DMS114 treated with DMSO at 0.1 percent for 48 hours (cell line): Measurements from ENCODE around the gene RENBP.

Experiments
- DNase-seq: peaks from one replicate; lab custom pipeline; 2025; ENCODE audit not compliant: unreplicated experiment; lab: John Stamatoyannopoulos, UW

RENBP gene

DNA sequence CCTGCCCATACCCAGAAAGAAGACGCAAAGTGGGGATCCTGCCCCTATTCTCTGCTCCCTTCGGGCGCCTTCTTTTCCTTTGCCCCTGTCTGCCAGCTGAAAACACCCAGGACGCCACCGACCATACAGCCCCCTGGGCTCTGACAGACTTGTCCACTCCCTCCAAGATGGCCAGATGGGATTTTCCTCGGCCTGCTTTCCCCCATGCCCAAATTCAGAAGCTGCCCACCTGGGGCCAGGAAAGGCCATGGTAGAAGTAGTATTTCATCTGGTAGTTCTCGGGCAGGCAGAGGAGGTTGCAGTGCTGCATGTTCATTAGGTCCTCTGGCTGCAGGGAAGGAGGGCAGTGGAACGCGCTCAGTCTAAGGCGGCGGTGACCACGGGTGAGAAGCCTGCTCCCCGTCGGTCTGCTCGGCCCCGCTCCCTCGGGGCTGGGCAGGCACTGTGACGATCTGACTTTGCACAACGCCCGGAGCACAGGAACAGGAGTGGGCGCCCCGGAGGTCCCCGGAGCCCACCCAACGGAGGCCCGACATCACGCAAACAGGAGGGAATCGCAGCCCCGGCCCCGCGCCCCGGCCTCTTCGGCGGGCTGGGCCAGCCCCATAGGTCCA, 10.2 kb downstream of the RENBP start:
- no peak for DNase-seq

DNA sequence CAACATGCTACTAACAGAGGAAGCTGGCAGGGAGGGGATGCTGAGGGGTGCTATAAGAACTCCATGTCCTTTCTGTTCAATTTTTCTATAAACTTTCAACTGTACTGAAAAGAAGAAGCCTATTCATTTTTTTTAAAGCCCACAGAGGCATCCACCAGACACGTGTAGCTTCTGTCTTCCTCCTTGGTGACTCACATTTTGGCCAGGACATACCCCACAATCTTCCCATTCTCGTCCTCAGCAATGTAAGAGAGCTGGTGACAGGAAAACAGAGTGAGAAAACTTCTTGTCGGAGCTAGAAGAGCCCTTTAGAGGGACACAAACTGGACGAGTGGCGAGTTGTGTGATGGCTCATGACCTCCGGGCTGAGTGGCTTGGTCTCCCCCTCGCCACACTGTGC, 10.7 kb downstream of the RENBP start:
- DNase-seq, result no peak

DNA sequence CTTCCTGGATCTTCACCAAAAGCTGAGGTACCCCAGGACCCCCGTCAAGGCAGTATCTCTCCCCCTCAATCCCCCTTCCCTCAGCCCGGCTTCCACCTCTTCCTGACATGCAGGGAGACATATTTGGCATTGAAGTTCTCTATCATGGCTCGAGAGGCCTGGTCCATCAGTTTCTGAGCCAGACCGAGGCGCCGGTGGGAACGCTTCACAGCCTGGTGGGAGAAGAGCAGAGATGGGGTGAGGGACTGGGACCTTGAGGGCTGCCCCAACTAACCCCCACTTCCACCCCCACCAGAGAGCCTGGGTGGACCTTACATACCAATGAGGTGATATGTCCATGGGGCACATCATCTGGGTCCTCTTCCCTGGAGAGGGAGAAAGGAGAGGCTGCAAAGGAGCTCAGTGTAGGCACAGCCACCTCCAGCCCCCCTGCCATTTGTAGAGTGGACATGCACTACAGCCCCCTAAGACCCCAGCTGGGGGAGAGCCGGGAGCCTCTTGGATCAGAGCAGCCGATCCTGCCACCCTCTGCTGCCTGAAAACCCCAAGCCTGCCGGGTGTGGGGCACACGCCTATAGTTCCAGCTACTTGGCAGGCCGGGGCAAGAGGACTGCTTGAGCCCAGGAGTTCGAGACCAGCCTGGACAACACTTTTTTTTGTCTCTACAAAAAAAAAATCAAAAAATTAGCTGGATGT, 12.1 kb downstream of the RENBP start:
- no peak for DNase-seq

DNA sequence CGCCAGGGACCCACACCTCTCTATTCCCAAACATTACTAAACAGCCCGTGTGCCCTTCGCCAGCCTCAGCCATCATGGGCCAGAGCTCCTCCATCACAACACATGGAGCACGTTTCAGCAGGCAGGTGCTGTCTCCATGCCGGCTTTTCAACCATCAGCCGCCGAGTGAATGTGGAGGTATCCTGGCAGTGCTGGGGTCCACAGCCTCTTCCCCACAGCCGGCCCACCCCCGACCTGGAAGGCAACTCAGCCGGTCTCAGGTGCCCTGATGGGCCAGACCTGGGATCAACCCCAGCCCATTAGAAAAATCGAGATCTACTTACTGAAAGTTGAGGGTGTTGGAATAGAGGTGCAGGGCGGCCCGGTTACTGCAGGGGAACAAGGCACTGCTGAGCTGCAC, 12.7 kb downstream of the RENBP start:
- DNase-seq, result no peak

DNA sequence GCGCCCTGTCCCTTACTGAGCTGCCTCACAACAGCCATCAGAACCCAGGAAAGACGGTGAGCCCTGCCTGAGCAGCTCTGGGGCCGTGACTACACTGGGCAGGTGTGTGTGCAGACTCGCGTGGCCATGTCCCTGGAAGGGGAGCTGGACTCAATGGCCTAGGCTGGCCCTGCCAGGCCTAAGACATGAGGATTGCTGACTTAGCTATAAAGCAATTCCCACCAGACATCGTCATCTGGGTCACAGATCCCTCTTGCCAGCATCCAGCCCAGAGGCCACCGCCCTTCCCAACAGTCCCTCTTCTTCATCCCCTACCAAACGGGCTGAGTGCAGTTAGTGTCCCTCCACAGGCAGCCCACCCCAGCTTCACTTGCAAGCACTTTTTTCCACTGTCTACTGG, 13.3 kb downstream of the RENBP start:
- no peak for DNase-seq

DNA sequence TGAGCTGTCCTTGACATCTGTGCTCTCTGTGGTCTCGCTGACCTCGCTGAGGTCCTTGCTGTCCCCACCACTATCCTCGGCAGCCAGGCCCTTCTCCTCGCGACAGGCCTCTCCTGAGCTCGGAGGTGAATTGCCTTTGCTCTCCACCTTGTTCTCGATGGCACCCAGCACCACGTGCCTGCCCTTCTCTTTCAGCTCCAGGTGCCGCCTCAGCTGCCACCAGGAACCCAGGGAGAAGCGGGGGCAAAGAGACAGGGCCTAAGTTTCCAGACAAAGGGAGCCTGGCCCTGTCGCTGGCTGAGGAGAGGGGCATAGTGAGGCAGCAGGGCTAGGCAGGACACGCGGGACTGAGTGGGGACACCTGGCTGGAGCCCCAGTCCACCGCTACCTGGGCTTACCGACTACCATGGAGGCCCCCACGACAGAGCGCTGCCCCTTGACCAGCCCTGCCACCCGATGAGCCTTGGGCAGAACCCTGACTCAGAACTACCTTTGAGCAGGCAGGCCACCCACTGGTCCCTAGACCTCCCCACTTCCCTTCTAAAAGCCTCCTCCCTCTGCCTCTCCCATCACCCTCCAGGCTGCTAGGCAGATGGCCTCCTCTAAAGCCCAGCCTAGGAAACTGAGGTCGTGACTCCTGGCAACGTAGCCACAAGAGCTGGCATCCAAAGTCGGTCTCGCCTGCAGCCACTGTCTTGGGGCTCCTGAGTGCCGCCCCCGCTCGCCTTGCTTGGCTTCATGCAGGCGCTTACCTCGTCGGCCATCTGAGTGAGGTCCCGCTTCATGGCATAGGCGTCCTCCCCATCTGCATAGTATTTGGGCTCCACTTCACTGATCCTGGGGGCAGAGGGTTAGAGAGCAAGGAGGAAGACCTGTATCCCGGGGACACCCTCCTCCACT, 14.2 kb downstream of the RENBP start:
- no peak for DNase-seq

DNA sequence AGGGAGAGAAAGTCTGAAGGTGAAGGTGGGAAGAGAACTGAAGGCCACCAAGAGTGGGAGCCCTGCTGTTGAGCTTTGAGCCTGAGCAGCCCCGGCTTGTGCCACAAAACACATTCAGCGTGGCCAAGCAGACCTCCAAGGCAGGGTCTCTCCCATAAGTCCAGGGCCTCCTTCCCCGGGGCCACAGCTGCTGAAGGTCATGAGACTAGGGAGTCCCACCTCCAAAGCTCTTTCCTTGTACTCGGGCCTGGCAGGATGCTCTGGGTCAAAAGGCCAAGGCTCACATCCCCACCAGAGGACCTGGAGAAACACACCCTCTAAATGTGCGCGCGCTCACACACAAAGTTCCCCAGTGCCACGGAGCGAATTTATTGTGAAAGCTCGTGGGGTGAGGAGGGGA, 14.9 kb downstream of the RENBP start:
- DNase-seq, result no peak

DNA sequence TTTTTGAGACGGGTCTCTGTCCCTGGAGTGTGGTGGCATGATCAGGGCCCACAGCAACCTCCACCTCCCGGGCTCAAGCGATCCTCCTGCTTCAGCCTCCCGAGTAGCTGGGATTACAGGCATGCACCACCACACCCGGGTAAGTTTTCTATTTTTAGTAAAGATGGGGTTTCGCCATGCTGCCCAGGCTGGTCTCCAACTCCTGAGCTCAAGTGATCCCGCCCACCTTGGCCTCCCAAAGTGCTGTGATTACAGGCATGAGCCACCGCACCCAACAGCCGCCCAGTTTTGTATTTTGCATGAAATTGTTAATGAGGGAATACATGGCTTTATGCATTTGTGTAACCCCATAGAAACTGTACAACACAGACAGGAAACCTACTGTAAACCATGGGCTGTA, 15.6 kb downstream of the RENBP start:
- no peak for DNase-seq

DNA sequence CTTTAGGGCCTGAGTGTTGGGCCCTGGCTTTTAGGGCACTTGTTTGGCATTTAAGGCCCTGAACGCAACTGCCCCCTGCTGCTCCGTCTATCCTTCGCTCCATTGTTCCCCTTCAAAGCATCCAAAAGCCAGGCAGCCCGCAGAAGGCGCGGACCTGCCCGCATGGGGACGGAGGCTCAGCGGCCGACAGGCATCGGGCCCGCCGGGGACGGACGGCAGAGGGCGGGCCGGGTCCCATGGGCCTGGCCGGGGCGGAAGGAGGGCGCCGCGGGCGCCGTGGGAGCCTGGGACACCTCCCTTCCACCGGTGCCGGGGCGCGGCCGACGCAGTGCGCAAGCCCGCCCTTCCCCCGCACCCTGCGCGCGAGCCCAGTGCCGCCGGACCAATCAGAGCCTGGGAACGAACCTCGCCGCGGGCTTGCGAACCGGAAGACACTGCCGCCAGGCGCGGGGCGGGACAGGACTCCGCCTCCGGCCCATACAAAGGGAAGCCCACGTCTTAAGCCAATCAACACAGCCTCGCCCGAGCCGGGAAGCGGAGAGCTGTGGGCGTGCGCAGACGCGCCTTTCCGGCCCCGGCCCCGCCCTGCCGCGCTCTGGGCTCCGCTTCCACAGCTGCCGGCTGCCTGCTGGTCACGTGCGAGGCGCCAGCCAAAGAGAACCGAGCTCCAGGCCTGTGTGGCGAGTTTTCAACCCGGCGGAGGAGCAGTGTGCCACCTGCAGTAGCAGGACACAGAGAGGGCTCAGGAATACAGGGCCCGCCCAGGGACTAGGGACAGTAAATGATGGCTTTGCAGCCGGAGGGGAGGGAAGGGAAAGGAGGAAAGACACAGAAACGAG, 16.3 kb downstream of the RENBP start:
- DNase-seq, result peak; percentile 84

DNA sequence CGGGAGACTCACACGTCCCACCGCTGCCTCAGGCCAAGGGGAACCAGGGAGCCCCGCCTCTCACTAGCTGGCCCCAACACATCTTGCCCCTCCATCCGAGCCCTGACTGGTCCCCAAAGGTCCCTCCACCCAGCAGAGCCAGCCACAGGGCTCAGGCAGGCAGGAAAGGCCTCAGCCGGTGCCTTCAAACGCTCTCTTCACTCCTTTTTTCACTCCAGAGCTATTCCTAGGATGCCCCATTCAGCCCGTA, 16.8 kb downstream of the RENBP start:
- no peak for DNase-seq

DNA sequence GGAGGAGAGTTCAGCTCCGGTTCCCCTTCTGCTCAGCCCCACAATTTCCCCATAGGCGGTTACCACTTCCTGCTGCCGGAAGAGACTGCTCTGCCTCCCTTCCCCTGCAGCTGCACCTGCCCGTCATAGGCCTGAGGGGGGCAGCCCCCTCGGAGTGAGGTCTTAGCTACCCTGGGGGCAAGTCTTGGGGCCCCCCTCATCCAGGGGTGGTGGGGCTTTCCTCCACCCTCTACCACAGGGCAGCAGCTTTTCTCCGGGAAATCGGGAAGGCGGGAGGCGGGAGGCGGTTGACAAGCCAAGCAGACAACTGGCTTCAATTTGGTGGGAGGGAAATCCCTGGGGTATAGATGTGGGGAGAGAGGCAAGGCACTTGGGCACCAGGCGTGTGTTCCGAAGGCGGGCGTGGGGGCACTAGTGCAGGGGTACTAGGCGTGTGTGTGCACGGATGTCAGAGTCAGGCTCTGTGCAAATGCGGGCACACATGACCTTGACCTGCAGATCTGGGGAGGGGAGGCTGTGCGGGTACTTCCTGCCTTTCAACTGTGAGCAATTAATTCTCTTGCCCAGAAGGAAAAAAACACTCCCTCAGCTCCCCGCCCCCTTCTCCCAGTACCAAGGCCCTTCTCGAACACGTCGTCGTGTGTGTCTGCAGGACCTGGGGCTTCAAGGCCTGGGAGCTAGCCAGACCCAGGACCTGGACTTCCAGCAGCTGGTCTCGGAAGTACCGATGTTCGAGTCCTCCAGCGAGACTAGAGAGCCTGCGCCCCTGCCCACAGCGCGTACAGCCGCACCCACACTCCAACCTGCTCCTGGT, 17.4 kb downstream of the RENBP start:
- no peak for DNase-seq

DNA sequence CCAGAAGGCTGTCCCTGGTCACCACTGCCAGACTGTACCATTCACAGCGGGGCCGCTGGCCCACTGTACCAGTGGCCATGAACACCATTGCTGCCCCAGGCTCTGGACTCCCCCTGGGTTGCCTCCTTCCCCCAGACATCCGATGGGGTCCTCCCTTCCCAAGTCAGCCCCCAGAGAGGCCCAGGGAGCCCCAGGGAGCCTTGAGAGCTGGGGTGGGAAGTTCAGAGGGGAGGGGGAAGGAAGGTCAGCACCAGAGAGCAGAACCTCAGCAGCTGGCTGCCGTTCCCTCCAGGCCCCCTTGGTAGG, 17.9 kb downstream of the RENBP start:
- DNase-seq, result no peak

DNA sequence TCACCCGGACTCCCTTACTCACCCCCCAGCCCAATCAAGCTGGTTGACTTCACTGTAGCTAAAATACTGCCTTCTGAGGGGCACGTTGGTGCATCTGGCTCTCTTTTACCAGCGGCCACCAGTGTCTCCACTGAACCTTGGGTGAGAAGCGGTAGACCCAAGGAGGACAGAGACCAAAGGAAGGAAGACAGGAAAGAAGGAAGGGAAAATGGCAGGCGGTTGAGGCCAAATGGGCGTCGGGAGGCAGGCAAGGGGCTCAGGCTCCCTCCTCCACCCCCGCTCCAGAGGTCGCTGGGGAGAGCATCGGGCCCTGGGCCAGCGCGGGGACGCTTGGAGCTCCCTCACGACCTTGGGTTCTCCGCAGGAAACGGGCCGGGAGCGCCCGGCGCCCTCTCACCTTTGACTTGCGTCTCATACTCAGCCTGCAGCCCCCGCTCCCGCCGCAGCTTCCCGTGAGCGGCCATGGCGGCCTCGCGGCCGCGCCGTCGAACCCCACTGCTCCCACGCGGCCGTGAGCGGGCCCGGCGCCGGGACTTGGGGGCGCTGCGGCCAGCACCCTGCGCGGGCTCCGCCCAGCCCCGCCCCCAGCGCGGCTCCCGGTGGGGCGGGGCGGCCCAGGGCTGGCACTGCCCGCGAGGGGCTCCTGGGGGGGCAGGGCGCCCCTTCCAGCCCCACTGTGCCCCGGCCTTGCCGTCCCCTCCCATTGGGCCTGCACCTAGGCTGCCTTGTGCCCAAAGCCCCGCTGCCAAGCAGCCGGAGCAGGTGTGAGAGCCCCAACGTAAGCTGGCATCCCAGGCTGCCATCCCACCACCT, 18.5 kb downstream of the RENBP start, which contains the start of gene ARHGAP4:
Gene ARHGAP4 (minus strand): TSS at position 526 of the 813 bp plus-strand sequence. CDS start 62 bp downstream, at position 464.
- no peak for DNase-seq

DNA sequence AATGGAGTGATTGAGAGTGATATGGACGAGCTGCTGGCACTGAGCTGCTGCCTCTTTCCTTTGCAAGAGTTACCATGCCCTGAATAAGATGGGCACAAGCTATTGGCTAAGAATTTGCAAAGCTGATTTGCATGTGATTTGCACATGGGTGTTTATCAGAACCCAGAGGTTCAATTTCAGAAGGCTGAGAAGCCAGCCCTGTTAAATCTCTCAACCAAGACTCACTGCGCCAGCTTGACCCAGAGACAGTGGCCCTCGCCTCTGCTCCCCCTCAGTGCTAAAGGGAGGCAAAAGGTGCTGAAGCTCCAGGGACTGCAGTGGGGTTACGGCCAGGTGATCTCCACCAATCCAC, 19.1 kb downstream of the RENBP start:
- DNase-seq, result no peak

DNA sequence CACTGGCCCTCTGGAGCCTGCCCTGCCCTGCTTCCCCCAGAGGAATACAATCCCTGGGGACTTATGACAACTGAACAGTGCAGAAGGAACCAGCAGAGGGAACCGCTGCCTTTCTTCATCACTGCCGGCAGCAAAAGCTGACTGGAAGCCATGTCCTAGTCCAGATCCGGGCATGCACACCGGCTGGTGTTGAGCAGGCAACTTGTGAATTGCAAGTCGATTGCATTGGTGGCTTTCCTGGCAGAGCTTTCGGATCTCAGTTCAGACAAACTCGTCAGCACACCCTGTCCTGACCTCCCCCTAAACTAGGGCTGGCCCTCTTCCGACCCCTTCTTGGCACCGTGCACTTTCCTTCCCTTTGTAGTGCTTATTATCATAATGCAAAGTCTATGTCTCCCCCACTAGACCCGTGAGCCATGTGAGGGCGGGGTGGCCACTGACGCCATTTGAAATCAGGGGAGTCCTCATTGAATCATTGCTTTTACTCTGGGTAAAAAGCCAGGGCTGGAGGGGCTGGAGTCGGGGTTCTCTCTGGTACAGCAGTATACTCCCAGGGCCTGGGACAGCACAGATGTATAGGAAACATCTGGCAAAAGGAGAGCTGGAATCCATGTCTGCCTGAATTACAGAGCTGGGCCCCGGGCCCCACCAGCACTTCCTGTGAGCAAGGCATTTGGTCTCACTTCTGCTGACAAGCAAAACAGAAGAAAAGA, 20.1 kb downstream of the RENBP start:
- DNase-seq, result peak; percentile 11

DNA sequence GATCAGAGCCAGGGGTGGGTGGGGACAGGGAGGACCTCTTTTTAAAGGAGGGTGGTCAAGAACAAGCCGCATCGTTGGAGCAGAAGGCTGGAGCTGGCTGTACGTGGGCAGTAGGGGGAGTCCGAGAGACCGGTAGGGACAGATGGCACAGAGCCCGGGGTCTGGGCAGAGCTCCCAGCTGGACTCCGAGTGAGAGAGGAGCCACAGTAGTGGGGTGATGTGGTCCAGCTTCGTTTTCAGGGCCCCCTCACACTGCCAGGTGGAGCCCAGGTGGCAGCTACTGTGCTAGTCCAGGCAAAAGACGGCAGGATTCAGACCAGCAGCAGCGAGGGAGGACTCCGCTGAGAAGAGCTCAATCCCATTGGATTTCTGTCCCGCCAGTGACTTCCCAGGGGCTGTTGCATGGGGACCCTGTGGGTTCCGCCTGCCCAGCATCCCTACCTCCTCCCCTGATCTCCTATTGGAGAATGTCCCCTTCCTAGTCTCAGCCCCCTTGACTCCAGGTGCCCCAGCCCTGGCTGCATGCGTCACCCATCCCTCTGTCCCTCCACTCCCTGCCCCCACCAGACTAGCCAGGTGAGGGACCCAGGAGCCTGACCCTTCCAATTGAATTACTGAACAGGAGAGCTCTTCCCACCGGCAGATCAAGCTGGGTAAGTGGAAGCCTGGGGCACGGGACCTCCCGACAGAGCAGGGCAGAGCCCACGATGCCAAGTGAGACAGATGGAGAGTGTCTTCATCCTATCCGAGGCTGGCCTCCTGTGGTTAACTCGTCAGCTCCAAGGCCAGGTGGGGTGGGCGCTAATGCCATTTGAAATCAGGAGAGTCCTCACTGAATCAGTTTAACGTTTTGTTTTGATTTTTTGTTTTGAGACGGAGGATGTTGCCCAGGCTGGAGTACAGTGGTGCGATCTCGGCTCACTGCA, 21.2 kb downstream of the RENBP start:
- no peak for DNase-seq

DNA sequence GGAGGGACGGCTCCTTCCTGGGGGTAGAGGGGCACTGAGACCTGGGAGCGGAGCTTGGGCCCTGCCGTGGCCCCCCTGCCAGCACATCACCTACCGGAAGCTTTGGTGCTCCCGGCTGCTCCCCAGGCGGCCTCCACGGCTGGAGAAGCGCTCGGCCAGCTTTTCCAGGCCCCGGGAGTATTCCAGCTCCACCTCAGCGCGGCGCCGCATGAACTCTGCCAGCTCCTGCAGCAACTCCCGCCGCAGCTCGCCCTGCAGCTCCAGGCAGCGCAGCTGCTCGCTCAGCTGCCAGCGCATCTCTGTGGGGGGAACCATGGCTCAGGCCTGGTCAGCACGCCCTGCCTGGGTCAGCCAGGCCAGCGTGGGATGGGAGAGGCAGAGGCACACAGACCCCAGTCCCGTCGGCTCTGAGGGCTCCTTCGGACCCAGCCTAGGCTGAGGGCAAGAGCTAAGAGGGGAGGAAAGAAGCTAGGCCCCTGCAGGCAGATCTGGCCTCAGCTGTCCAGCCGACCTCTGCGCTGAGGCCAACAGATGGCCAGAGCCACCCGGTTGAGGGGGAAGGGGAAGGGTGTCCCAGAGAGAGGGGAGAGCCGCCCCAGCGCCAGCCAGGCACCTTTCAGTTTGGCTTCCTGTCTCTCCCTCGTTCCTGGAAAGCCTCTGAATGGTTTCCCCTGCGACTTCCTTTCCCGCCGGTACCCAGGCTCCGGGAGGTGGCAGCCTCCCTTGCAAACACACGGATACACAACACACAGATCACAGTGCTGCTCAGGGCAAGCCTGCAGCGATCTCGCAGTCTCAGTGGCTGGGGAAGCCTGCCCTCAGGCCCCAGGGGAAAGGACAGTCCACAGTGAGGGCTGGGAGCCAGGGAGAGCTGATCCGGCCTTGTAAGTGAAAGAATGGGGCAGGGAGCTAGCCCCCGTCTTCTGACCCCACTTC, 22.7 kb downstream of the RENBP start:
- DNase-seq, result no peak
